Thyroid gland (tissue), 4 donors: Measurements from ENCODE around the gene PPP2R5C.

Experiments
- CTCF ChIP-seq, 6 experiments: fragments of 200-600 bp in 3 of 6; fragments of 450-650 bp in 3 of 6; sonication (generic) in 3 of 6; IDR thresholded peaks; one replicate each; pipeline ENCODE4 v1.5.1; 2016 to 2019; ENCODE audit warnings: antibody characterized with exemption in 6 of 6, mild to moderate bottlenecking in 2 of 6, inconsistent platforms in 1 of 6, moderate library complexity in 1 of 6
- POLR2A ChIP-seq, 2 donors: fragments of 450-650 bp; IDR thresholded peaks; one replicate each; pipeline ENCODE4 v1.6.1; 2017; ENCODE audit warnings: antibody characterized with exemption in 2 of 2, mild to moderate bottlenecking in 2 of 2, moderate library complexity in 1 of 2

- no peak for TF ChIP-seq POLR2A (IDR thresholded peaks at IDR 0.05)
- no peak for TF ChIP-seq CTCF (IDR thresholded peaks at IDR 0.05)
These were observed 26.6 kb downstream of the PPP2R5C start for GRCh38 chr14:101788016-101788635.
